MV-4-11 (cell line): ENCODE data around the gene EFCAB5.
A peak's percentile ranks its signal among the peaks of the same experiment; 100 is the strongest.
"Not testable (repeated sequence)": the region's sequence is repeated elsewhere in the genome, so short reads cannot be mapped to it uniquely, and the experiment has no call there.

Experiments
- DNase-seq: peaks from one replicate; lab custom pipeline; 2025; lab: John Stamatoyannopoulos, UW

EFCAB5 gene

DNA sequence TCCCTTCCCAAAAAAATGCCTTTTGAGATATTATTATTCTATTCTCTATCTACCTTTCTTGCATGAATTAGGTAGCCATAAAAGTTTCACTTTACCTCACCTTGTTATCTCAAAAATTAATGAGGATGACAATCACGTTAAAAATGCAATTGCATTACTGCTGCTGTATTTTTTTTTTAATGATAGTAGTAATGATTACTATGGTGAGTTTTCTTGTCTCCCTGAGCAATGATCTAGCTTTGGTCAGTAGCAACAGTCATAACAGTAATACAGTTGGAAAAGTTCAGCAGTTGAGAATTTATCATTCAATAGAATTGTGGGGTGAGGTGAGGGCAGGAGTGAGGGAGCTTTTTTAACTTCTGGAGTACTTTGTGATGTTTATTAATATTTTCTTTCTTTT lies at the start of gene EFCAB5:
Gene EFCAB5, plus strand, starts transcription at position 301 of the 400 bp plus-strand sequence. CDS start 163 bp downstream, outside the sequence.
- no peak for DNase-seq

DNA sequence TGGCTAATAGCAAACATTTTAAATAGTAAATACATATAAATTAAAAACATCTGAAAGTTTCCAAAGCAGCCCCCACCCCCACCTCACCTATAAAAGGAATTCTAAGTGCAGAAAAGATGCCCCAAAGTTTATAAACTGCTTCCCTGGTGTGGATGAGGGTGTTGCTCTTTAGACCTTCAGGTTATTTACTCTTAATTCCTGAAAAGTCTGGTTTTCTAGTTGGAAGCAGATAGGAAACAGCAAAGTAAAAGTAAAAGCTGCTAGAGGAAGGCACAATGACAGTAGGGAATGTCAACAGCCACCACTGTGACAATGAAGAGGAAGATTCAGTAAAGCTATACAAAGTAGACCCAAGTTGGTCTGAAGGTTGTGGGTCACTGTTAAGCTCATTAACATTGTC lies 49.2 kb upstream of the EFCAB5 start:
- DNase-seq = no peak

DNA sequence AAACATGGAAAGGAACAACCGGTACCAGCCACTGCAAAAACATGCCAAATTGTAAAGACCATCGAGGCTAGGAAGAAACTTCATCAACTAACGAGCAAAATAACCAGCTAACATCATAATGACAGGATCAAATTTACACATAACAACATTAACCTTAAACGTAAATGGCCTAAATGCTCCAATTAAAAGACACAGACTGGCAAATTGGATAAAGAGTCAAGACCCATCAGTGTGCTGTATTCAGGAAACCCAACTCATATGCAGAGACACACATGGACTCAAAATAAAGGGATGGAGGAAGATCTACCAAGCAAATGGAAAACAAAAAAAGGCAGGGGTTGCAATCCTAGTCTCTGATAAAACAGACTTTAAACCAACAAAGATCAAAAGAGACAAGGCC lies 44.3 kb upstream of the EFCAB5 start:
- not testable (repeated sequence) for DNase-seq

DNA sequence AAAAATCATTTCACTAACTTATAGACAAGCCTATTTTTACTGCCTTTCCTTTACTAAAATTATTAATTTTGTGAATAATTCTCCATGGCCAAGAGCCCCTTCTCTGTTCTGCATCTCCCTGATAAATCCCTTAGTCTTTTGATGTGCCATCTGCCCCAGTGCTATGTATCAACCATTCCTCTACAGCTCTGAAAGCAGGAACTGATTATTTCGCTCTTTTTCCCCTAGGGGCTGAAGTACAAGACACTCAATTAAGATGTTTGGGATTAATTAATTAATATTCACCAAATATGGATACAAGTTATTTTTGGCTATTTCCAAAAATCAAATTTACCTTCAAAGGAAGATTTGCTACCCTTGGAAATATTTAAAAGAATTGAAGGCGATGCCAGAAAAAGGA lies 38.0 kb upstream of the EFCAB5 start:
- no peak for DNase-seq

DNA sequence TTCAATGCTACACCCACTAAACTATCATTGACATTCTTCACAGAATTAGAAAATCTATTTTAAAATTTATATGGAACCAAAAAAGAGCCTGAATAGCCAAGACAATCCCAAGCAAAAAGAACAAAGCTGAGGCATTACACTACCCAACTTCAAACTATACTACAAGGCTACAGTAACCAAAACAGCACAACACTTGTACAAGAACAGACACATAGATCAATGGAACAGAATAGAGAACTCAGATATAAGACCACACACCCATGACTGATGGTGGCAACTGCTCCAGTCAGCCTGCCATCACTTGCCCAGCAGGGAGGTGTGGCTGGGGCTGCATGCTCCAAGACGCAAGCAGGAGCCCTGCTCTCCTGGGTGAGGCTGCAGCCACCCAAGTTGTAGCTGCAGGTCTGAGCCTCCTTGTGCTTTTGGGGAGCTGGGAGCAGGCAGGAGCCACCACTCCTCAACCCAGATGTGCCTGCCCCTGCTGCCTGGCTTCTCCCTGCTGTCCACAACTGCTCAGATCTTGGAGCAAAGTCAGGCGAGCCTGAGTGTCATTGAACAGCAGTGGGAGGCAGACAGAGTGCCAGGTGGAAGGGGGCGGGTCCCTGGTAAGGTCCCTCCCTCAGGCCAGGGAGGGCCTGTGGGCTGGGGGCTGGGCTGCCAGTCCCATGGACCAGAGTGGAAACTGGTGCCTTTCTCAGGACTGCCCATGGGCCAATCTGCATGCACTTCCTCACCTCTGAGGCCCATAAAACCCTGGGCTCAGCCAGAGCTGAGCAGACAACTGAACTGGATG lies 36.2 kb upstream of the EFCAB5 start:
- DNase-seq = no peak

DNA sequence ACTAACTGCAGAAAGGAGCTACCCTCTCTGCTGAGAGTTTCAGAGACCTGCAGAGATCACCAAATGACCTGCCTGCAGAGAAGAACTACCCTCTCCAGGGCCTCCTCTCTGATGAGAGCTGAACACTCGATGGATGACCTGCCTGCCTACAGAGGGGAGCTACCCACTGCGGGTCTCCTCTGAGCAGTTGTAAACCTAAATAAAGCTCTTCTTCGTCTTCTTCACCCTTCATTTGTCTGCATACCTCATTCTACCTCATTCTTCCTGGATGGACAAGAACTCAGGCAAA lies 35.6 kb upstream of the EFCAB5 start:
- no peak for DNase-seq

DNA sequence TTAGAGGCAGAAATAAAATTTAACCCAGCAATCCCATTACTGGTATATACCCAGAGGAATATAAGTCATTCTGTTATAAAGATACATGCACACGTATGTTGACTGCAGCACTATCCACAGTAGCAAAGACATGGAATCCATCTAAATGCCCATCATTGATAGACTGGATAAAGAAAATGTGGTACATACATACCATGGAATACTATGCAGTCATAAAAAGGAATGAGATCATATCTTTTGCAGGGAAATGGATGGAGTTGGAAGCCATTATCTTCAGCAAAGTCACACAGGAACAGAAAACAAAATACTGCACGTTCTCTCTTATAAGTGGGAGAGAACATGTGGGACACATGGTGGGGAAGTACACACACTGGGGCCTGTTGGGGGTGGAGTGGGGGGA lies 34.5 kb upstream of the EFCAB5 start:
- no peak for DNase-seq

DNA sequence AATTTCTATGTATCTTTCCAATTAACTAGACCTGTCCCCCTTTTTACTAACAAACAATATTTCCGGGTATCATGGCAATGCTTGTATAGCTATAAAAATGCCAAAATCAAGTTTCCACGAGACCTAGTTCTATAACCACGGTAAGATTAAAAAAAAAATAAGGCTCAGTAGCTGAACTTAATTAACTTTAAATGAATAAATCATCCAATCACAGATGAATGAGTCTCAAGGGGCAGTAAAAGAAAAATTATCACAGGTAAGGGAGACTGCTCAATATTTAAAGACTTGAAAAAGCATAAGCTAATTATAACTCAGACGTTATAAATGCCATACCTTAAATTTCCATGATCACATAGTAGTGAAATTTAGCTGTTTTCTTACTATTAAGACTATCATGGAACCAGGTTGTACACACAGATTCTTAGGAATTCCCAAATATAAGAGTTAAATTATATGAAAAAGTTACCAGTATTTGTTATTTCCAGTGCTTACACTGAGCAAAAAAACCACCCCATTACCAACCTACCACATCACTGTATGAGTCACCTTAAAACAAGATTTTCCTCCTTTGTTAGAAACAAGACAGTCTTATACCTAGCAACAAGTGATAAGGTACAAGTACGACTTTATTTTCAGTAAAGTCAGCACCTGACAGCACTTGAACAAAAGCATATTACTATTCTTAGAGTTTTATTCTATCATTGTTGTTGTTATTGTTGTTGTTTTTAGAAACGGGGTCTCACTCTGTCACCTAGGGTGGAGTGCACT lies 32.0 kb upstream of the EFCAB5 start:
- no peak for DNase-seq

DNA sequence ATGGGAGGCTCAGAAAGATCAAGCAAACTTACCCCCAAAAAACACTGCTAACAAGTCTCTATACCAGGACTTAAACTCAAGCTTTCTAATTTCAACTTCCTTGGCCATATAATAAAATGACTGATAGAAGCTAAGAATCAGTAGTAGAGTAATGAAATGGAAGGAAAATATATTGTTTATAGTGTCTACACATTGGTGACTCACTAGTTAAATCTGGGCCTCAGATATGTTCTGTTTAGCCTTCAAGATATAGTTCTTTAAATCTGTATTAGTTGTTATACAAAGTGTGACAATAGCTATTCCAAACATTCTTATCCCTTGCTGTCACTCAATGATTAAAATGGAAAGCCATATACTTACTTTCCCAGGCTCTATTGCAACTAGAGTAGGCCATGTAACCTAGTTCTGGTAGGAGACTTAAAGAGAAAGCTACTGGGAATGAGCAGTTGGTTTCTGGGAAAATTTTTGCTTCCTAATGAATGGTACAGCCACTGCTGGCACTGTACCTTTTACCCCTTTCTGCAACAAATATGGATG lies 29.7 kb upstream of the EFCAB5 start:
- no peak for DNase-seq

DNA sequence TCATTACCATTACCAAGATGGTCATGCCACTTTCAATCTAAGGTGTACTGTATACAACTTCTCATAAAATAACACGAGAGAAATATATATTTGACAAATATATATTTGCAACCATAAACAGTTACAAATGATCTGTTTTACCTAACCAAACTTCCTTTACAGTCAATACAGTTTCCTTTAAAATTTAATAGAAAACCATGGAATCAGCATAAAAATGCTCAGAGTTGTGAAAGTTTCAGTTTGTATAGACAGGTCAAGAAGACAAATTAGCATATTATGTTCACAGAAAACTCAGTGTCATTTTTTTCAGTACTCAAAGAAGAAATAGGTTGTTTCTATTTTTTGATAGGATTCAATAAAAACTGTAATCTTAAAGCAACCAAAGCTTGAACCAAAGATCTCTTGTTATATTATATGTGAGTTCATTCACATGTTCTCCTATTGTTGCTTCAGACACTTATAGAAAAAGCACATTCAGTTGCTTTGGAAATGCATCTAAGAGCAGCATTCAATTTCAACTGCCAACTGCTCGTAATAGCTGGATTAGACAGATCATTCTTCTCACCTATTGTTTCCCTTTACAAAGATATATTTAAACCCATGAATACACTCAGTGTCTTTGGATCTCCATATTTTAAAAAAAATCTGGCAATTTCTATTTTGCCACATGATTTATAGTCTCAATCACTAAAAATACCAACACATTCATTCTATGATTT lies 26.5 kb upstream of the EFCAB5 start:
- no peak for DNase-seq

DNA sequence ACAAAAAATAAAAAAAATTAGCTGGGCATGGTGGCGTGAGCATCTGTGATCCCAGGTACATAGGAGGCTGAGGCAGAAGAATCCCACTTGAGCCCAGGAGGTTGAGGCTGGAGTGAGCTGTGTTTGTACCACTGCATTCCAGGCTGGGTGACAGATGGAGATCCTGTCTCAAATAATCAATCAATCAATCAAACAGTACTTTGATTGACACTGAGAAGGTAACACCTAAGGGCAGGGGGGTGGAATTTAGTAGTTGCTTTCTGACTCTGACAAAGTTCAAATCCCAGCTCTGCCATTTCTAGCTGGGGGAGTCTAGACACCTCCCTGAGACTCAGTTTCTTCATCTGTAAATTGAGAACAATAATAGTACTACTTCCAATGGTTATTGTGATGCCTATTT lies 23.4 kb upstream of the EFCAB5 start:
- no peak for DNase-seq

DNA sequence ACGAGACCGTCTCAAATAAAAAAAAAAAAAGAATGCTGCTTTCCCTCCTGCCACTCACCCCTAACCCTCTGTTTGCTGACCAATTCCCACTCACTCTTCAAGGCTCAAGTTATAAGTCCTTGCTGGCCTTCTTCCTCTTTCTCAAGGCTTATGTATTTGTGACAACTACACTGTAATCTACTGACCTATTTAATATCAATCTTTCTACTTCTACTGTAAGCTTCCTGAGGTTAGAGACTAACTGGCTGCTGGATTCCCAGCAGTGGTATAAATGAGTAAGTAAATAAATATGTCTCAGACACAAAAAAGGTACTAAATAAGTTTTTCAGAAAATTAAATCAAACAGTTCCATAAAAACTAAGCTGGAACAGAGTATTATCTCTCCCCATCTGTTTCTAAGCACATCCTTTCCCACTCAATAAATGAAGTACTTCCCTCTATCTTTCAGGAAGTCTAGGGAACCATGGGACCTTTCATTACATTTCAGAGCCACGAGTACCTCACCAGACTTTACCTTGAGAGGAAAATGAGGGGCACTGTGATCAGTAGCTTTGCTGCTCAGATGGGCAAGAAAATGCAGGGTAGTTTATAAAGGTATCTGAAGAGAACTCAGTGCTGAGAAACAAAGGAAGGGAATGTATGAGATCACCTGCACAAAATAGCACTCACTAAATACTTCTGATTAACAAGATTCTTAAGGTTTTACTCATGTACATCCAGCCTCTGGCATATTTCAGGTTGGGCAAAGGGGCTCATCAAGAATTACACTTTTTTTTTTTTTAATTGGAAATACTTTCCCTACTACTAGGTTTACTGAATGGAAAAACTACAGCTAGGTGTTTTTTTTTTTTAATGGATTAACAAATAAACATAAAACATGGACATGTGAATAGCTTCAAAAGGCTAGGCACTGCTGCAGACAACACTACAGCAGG lies 22.2 kb upstream of the EFCAB5 start:
- peak; percentile 64 for DNase-seq

DNA sequence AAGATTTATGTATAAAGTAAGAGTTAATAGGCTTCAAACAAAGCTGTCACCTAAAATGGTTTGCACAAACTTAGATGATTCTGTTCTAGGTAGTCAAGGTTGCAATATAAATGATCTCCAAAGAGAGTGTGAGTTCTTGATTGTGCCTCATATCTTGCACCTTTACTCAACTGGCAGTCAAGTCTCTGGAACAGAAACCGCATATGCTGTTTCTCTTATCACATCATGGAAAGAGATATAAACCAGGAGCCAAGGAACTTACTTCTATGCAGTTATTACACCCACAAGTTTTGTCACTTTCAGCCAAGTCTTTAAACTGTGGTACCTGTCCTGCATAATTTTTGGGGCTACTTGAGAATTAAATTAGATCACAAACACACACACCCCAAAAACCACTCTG lies 16.6 kb upstream of the EFCAB5 start:
- no peak for DNase-seq

DNA sequence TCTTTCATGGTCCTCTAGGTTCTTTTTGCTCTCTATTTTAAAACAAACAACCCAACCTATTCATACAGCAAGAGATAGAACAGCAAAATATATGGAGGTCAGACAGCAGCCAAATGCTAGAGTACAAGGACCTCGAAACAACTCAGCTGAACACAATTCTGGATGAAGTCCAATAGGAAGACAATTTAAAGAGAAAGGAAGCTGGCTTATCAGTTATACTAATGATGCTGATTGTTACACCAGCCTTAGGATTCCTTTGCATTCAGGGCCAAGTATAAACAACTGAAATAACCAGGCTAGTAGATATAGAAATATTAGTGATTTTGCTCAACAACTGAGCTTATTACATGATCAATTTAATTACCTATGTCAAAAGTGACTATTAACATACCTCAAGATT lies 13.9 kb upstream of the EFCAB5 start:
- no peak for DNase-seq

DNA sequence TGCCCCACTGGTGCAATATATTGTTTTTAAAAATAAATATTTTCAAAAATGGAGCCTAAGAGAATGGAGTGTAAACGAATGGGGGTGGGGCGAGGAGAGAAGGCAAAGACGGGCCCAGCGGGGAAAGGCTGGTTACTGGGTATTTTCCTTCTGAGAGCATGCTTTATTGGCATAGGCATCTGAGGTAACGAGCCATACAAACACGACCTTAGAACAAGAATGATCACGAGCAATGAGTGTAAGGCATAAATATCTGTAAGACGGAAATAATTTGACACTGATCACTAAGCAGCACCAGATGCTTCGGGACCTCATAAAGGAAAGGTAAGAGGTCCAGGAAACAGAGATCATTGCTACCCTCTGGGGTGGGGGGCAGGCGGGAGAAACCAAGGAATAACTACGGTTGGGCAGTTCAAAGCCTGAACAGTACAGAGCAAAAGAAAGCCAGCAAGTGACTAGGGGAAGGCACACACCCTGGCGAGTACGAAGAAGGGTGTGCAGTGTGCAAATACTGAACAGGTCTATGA lies 12.4 kb upstream of the EFCAB5 start:
- DNase-seq = no peak

DNA sequence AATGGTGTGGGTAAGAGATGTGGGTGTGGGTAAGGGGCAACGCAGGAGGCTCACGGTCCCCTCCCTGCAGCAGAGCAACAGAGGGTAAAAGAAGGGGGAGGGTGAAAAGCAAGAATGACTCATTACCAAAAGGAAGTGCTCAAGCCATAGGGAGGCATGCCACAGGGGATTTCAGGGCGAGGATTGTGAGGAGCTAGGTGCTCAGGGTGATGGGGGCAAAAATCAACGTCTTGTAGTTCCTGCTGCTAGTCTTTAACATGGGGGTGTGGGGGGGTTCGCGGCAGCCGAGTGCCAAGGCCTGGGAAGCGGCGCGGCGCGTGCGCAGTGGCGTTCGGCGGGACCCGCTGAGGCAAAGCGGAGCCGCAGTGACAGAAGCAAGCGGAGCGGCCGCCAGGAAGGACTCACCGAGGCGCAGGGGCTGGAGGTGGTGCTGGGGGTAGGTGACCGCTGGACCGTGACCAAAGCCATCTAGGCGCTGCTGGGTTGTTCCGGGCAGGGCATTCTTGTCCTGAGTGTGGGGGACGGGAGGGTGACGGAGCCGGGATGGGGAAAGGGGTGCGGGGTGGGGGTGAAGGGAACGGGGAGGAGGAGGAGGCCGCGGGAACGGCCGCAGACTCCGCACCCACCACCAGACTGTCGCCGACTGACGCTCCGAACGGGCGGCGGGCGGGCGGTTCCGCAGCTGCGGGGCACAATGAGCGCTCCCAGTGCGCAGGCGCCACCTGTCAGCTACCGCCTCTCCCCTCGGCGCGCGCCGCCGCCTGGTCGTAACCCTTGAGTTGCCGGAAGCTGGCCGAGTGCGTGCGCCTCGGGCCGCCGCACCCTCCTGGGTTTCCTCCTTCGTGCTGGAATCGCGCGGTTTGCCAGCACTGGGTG lies 11.7 kb upstream of the EFCAB5 start, which contains the start of gene SSH2:
Gene SSH2, minus strand, starts transcription at position 696 of the 876 bp plus-strand sequence. Its CDS starts 228 bp downstream, at position 468.
- peak; percentile 84 for DNase-seq

DNA sequence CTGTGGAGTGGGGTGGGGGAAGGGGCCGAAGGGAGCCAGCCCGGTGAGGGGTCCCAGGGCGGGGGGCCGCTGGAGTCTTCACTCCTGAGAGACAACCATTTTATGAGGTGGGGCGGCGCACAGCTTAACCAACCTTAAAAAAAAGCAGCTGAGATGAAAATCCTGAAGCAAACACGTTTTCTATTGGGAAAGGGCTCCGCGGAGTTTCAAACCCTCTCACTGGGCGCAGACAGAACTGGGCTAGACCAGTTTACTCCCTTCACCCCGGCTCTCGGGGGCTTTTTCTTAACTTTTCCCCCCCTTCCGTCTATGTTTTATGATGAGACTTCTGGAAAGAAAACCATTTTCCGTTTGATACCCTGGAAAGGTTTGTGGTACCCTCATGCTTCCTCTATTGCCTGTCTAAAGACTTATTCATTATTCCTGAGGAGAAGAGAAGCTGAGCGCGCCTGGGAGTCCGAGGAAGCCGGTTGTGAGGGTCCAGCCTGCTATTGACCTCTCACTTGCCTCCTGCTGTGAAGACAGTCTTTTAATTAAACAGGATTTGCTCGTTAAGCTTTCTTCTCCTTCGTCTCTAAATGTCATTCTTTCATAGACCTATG lies 10.9 kb upstream of the EFCAB5 start:
- peak; percentile 37 for DNase-seq

DNA sequence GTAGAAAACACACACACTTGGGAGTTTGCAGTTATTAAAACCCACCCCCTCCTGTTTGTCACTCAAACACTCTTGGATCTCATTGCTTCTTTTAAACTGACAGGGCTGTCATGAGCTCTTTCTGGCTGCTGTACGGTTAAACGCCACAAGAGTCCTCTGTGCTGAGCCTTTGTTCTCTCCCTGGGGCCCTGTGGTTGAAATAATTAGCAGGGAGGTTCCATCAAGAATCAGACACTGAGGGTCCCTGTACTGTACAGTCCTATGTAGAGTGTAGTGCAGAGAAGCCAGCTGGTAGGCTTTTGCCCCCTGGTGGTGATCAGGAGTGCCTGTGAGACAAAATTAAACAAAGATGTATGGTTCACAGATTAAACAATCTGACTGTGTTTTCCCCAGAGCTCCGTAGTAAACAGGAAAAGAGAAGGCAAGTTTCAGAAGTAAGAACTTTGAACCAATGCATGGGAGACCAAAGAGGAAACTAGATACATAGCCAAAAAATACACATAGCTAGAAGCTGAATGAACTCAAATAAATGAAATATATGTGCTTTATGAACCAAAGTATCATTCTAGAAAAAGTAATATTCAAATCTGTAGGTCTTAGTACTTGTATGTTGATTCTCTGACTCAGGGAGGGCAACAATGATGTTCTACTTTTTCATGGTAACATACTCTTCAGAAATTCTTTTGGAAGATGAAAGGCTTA lies 10.1 kb upstream of the EFCAB5 start:
- peak; percentile 85 for DNase-seq

DNA sequence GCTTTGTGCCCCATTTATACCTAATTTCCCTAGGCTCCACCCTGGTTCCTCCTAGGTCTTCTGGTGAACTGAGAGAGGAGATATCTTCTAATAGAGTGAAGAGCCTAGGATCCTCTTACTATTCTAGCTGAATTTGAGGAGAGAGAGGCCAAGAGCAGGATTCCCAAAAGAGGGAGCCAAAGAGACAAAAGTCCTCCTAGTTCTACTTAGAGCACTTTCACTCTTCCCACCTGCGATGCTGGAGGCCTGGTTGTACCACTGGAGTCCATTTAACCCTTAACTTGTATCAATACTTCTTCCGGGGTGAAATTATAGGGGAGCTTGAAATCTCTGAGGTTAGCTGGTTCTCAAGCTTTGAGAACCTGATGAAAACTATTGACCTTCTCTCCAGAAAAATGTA lies 8.1 kb upstream of the EFCAB5 start:
- no peak for DNase-seq
